Measurements from ENCODE around the gene PXN. TPM values are rescaled to one million over a fixed set of nuclear protein-coding genes. Genes with fewer than 3 reads are reported as not detected.

PXN gene
- polyA plus RNA-seq, 1 donor from 2014 or later = 5.9 TPM

DNA sequence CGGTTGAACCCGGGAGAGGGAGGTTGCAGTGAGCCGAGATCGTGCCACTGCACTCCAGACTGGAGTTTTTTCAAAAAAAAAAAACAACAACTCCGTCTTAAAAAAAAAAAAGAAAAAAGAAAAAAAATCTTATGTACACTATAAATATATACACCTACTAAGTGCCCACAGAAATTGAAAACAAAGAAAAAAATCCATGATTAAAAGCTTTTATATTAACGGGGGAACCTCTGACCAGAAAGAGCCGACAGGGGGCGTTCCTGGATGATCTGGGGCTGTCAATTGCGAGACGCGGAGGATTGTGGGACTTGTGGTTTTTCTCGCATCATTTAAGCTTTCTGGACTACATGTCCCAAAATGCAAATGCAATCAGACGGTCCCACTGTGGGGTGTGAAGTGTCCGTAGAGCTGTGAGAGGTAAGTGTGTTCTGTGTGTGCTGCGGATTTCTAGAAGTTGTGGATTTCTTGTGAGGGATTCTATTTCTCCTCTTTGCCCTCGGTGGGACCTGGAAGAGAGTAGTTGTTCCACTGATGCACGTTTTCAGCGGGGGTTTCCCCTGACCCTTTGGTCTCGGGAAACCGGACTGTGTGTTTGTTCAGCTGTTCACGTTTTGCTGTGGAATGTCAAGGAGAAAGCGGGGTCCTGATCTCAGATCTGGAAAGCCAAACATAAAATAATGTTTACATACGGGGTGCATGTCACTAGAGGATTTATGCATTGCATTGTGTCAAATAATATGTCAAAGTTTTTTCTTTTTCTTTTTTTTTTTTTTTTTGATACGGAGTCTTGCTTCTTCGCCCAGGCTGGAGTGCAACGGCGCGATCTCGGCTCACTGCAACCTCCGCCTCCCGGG, 36.7 kb upstream of the PXN start, which contains the start of gene SIRT4:
Gene SIRT4, plus strand, starts transcription at position 360 of the 854 bp plus-strand sequence. CDS start 1,241 bp downstream, outside the sequence.
- H3K27me3 ChIP-seq (ENCODE audit: insufficient read depth, low read depth, low read length) = no peaks in the 10 kb centered on the region
- peak within 1 kb of the TSS; percentile 80 for H3K4me3 ChIP-seq (ENCODE audit: low read length)
- H3K27ac ChIP-seq (ENCODE audit: low read length) = peak within 1 kb of the TSS; percentile 59
- H3K79me2 ChIP-seq (replicated peaks; ENCODE audit: insufficient read depth, low read length) = no peaks in the 10 kb centered on the region
- no peaks in the 10 kb centered on the region for H4K20me1 ChIP-seq (ENCODE audit: insufficient read depth)
- H3K4me2 ChIP-seq (ENCODE audit: low read length) = peak within 1 kb of the TSS; percentile 47
- no peaks in the 10 kb centered on the region for H3K9me2 ChIP-seq (ENCODE audit: insufficient read depth, low read length)
- peak within 1 kb of the TSS; percentile 99 for H2AFZ ChIP-seq (ENCODE audit: low read depth, low read length)
- H3K9ac ChIP-seq (ENCODE audit: low read length) = peak within 1 kb of the TSS; percentile 70
- H3F3A ChIP-seq (ENCODE audit: insufficient read depth, low read length, poor library complexity, severe bottlenecking) = no peaks in the 10 kb centered on the region
- TF ChIP-seq, protein P1, sequence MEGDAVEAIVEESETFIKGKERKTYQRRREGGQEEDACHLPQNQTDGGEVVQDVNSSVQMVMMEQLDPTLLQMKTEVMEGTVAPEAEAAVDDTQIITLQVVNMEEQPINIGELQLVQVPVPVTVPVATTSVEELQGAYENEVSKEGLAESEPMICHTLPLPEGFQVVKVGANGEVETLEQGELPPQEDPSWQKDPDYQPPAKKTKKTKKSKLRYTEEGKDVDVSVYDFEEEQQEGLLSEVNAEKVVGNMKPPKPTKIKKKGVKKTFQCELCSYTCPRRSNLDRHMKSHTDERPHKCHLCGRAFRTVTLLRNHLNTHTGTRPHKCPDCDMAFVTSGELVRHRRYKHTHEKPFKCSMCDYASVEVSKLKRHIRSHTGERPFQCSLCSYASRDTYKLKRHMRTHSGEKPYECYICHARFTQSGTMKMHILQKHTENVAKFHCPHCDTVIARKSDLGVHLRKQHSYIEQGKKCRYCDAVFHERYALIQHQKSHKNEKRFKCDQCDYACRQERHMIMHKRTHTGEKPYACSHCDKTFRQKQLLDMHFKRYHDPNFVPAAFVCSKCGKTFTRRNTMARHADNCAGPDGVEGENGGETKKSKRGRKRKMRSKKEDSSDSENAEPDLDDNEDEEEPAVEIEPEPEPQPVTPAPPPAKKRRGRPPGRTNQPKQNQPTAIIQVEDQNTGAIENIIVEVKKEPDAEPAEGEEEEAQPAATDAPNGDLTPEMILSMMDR (IDR thresholded peaks at IDR 0.05; ENCODE audit: poor library complexity, severe bottlenecking) = peak; percentile 94
- TF ChIP-seq EP300 (conservative IDR thresholded peaks at IDR 0.05; ENCODE audit: poor library complexity, severe bottlenecking) (no peak), POLR2AphosphoS5 (IDR thresholded peaks at IDR 0.05) (peak; percentile 71), TAF1 (IDR thresholded peaks at IDR 0.05; ENCODE audit: low read depth) (no peak), SMC3 (conservative IDR thresholded peaks at IDR 0.05; ENCODE audit: poor library complexity) (peak; percentile 59), EZH2 (IDR thresholded peaks at IDR 0.05; ENCODE audit: borderline replicate concordance, insufficient read depth, low read length, poor library complexity, severe bottlenecking) (no peak), RAD21 (conservative IDR thresholded peaks at IDR 0.05) (peak; percentile 54), MXI1 (conservative IDR thresholded peaks at IDR 0.05; ENCODE audit: poor library complexity, severe bottlenecking) (peak; percentile 85)
- TF ChIP-seq, protein P2, sequence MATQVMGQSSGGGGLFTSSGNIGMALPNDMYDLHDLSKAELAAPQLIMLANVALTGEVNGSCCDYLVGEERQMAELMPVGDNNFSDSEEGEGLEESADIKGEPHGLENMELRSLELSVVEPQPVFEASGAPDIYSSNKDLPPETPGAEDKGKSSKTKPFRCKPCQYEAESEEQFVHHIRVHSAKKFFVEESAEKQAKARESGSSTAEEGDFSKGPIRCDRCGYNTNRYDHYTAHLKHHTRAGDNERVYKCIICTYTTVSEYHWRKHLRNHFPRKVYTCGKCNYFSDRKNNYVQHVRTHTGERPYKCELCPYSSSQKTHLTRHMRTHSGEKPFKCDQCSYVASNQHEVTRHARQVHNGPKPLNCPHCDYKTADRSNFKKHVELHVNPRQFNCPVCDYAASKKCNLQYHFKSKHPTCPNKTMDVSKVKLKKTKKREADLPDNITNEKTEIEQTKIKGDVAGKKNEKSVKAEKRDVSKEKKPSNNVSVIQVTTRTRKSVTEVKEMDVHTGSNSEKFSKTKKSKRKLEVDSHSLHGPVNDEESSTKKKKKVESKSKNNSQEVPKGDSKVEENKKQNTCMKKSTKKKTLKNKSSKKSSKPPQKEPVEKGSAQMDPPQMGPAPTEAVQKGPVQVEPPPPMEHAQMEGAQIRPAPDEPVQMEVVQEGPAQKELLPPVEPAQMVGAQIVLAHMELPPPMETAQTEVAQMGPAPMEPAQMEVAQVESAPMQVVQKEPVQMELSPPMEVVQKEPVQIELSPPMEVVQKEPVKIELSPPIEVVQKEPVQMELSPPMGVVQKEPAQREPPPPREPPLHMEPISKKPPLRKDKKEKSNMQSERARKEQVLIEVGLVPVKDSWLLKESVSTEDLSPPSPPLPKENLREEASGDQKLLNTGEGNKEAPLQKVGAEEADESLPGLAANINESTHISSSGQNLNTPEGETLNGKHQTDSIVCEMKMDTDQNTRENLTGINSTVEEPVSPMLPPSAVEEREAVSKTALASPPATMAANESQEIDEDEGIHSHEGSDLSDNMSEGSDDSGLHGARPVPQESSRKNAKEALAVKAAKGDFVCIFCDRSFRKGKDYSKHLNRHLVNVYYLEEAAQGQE (IDR thresholded peaks at IDR 0.05; ENCODE audit: borderline replicate concordance) = peak; percentile 23
- no peaks in the 10 kb centered on the region for H3K36me3 ChIP-seq (ENCODE audit: insufficient read depth, low read length)
- H3K9me3 ChIP-seq (ENCODE audit: low read length) = no peaks in the 10 kb centered on the region

DNA sequence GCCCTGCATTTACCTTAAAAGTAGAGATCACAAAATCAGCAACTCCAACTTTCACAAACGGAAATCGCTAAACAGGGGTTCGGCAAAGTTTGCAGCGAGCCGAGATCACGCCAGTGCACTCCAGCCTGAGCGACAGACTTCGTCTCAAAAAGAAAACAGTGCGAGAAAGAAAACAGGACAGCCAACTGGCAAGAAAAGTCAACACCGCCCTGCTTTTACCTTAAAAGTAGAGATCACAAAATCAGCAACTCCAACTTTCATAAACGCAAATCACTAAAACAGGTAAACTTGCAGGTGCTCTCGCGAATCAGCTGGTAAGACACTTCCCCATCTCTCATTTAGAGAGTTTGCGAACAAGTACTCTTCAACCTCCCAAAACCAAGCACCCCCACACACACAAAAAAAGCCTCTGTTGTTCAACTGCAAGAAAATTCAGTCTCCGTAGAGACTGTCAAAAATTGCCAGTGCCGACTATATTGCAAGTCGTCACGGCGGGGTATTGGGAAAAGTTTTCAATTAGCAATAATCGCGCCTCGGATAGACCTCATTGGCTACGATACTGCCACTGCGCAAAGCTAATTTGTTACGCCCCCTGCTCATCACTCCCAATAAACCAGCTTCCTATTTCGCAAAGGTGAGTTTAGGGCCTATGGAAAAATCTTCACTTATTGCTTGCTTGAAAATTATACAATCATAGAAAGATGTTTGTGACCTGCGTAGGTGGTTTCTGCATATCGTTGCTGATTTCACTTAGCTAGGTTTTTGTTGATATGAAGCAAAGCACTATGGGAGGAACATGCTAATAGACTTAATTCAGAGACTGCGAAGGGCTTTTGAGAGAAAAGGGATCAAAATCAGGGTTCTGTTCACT, 27.4 kb upstream of the PXN start, which contains the start of gene RNU4-1:
Gene RNU4-1, minus strand, starts transcription at position 577 of the 871 bp plus-strand sequence.
- H3K36me3 ChIP-seq (ENCODE audit: insufficient read depth, low read length) = no peaks in the 10 kb centered on the region
- no peaks in the 10 kb centered on the region for H4K20me1 ChIP-seq (ENCODE audit: insufficient read depth)
- H3K27me3 ChIP-seq (ENCODE audit: insufficient read depth, low read depth, low read length) = no peaks in the 10 kb centered on the region
- H3K9me3 ChIP-seq (ENCODE audit: low read length) = no peaks in the 10 kb centered on the region
- no peaks in the 10 kb centered on the region for H3K79me2 ChIP-seq (replicated peaks; ENCODE audit: insufficient read depth, low read length)
- peak within 1 kb of the TSS; percentile 74 for H3K9ac ChIP-seq (ENCODE audit: low read length)
- peak within 1 kb of the TSS; percentile 17 for H2AFZ ChIP-seq (ENCODE audit: low read depth, low read length)
- no peaks in the 10 kb centered on the region for H3F3A ChIP-seq (ENCODE audit: insufficient read depth, low read length, poor library complexity, severe bottlenecking)
- peak within 1 kb of the TSS; percentile 68 for H3K4me3 ChIP-seq (ENCODE audit: low read length)
- peak; percentile 17 for TF ChIP-seq MXI1 (conservative IDR thresholded peaks at IDR 0.05; ENCODE audit: poor library complexity, severe bottlenecking)
- TF ChIP-seq, protein P2 (IDR thresholded peaks at IDR 0.05; ENCODE audit: borderline replicate concordance) = peak; percentile 21
- no peak for TF ChIP-seq SMC3 (conservative IDR thresholded peaks at IDR 0.05; ENCODE audit: poor library complexity)
- peak; percentile 95 for TF ChIP-seq POLR2AphosphoS5 (IDR thresholded peaks at IDR 0.05)
- peak; percentile 59 for TF ChIP-seq EP300 (conservative IDR thresholded peaks at IDR 0.05; ENCODE audit: poor library complexity, severe bottlenecking)
- peak within 1 kb of the TSS; percentile 32 for H3K4me2 ChIP-seq (ENCODE audit: low read length)
- H3K27ac ChIP-seq (ENCODE audit: low read length) = peak within 1 kb of the TSS; percentile 96
- no peaks in the 10 kb centered on the region for H3K9me2 ChIP-seq (ENCODE audit: insufficient read depth, low read length)
